ENCODE measurements around the gene CTPS1. TPM values are rescaled to one million over a fixed set of nuclear protein-coding genes. Genes with fewer than 3 reads are reported as not detected.

The CTPS1 gene
- total RNA-seq, 1 donor from 2014 or later, result 31.2 TPM

DNA sequence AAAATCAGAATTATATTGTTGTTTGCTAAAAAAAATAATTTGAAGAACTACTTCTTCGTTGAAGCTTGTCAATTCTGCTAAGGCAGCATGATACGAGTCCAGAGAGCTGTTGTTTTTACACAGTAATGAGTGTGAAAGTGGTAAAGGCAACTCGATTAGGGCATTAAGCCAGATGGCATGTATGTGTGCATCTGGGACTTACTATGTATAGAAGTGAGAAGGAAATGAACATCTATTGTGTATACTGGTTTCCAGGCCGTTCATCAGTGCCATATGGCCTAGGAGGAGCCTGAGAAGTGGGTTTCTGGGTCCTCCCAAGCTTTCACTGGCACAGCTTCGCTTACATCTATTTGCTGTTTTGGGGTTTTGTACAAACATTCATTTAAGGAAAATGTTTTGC is 5.7 kb downstream of the CTPS1 start:
- DNase-seq (ENCODE audit: extremely low spot score in 2 of 2), result no peak
- TF ChIP-seq POLR2A (IDR thresholded peaks at IDR 0.05), result no peak
- TF ChIP-seq, protein P1, sequence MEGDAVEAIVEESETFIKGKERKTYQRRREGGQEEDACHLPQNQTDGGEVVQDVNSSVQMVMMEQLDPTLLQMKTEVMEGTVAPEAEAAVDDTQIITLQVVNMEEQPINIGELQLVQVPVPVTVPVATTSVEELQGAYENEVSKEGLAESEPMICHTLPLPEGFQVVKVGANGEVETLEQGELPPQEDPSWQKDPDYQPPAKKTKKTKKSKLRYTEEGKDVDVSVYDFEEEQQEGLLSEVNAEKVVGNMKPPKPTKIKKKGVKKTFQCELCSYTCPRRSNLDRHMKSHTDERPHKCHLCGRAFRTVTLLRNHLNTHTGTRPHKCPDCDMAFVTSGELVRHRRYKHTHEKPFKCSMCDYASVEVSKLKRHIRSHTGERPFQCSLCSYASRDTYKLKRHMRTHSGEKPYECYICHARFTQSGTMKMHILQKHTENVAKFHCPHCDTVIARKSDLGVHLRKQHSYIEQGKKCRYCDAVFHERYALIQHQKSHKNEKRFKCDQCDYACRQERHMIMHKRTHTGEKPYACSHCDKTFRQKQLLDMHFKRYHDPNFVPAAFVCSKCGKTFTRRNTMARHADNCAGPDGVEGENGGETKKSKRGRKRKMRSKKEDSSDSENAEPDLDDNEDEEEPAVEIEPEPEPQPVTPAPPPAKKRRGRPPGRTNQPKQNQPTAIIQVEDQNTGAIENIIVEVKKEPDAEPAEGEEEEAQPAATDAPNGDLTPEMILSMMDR (IDR thresholded peaks at IDR 0.05), result no peak
- no peak for TF ChIP-seq POLR2AphosphoS5 (IDR thresholded peaks at IDR 0.05; ENCODE audit: insufficient read depth in 1 of 2, low read depth in 1 of 2)
- Histone ChIP-seq H3K27ac (peak overlapping the region; percentile 53), H3K9me3 (no peaks in the 10 kb centered on the region), H3K4me3 (no peak overlapping the region), H3K4me1 (peaks cover 66% of the 10 kb centered on the region), H3K36me3 (peaks cover 0 to 48% of the 10 kb centered on the region in 2 donors), H3K27me3 (no peaks in the 10 kb centered on the region)
- intact Hi-C loops (cut with DNase I), result no loop called here

DNA sequence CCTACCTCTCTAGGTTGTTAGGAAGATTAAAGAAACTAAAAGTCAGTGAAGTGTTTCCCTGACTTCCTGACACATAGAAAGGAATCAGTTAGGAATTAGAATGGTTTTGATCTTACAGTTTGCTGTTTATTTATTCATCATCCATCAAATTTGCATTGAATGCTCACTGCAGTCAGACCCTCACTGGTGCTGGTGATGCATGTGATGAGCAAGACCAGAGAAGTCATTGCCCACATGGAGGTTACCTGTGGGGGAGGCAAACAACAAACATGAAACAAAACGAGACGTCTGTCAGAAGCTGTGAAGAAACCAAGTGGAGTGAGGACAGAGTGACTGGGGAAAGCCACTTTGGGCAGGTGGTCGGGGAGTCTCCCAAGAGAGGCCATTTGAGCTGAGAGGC is 6.4 kb downstream of the CTPS1 start:
- Histone ChIP-seq H3K9me3 (no peaks in the 10 kb centered on the region), H3K36me3 (peaks cover 0 to 52% of the 10 kb centered on the region in 2 donors), H3K4me3 (no peak overlapping the region), H3K27me3 (no peaks in the 10 kb centered on the region), H3K27ac (peak overlapping the region; percentile 53), H3K4me1 (peaks cover 61% of the 10 kb centered on the region)
- intact Hi-C loops (cut with DNase I), result no loop called here
- DNase-seq (ENCODE audit: extremely low spot score in 2 of 2), result no peak
- no peak for TF ChIP-seq POLR2AphosphoS5 (IDR thresholded peaks at IDR 0.05; ENCODE audit: insufficient read depth in 1 of 2, low read depth in 1 of 2)
- TF ChIP-seq, protein P1 (IDR thresholded peaks at IDR 0.05), result no peak
- TF ChIP-seq POLR2A (IDR thresholded peaks at IDR 0.05), result no peak

DNA sequence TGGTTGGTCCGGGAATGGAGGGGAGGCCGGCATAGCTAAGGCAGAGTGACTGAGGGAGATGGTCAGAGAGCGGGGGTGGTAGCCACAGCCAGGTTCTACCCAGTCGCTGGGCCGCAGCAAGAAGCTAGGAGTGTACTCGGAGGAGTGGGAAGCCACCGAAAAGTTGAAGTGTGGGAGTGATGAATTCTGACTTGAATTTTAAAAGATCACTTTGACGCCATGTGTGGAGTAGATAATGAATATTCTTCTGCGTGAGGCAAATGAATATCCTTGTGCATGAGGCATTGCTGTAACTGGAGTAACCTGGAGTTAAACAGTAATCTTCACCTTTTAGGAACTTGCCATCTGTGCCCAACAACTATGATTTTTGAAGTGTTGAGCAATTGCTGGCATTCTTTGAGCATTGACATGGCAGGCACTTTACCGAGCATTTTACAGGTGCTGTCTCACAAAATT is 6.9 kb downstream of the CTPS1 start:
- Histone ChIP-seq H3K4me3 (no peak overlapping the region), H3K27me3 (no peaks in the 10 kb centered on the region), H3K9me3 (no peaks in the 10 kb centered on the region), H3K27ac (peak overlapping the region; percentile 53), H3K4me1 (peaks cover 56% of the 10 kb centered on the region), H3K36me3 (peaks cover 0 to 54% of the 10 kb centered on the region in 2 donors)
- intact Hi-C loops (cut with DNase I), result no loop called here
- no peak for DNase-seq (ENCODE audit: extremely low spot score in 2 of 2)
- no peak for TF ChIP-seq POLR2AphosphoS5 (IDR thresholded peaks at IDR 0.05; ENCODE audit: insufficient read depth in 1 of 2, low read depth in 1 of 2)
- TF ChIP-seq, protein P1 (IDR thresholded peaks at IDR 0.05), result no peak
- no peak for TF ChIP-seq POLR2A (IDR thresholded peaks at IDR 0.05)

DNA sequence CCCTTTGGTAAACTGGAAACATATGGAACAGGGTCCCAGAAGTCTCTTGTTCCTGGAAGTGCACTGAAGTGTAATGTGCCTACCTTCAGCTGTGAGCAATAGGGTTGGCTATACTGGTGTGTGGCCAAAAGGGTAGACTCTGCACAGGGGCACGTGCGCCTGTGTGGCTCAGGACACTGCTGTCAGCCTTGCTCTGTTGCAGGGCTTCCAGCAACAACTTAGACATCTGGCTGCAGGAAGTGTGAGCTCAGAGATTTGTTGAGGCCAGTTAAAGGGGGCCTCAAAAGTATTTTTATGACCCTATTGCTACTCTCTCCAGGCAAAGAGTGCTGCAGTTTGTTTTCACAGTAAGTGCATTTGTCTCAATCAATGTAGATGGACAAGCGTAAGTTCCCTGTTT is 7.5 kb downstream of the CTPS1 start:
- Histone ChIP-seq H3K4me3 (no peak overlapping the region), H3K9me3 (no peaks in the 10 kb centered on the region), H3K27me3 (no peaks in the 10 kb centered on the region), H3K36me3 (peaks cover 0 to 60% of the 10 kb centered on the region in 2 donors), H3K4me1 (peaks cover 50% of the 10 kb centered on the region), H3K27ac (peak overlapping the region; percentile 53)
- intact Hi-C loops (cut with DNase I), result no loop called here
- TF ChIP-seq, protein P1 (IDR thresholded peaks at IDR 0.05), result no peak
- no peak for DNase-seq (ENCODE audit: extremely low spot score in 2 of 2)

DNA sequence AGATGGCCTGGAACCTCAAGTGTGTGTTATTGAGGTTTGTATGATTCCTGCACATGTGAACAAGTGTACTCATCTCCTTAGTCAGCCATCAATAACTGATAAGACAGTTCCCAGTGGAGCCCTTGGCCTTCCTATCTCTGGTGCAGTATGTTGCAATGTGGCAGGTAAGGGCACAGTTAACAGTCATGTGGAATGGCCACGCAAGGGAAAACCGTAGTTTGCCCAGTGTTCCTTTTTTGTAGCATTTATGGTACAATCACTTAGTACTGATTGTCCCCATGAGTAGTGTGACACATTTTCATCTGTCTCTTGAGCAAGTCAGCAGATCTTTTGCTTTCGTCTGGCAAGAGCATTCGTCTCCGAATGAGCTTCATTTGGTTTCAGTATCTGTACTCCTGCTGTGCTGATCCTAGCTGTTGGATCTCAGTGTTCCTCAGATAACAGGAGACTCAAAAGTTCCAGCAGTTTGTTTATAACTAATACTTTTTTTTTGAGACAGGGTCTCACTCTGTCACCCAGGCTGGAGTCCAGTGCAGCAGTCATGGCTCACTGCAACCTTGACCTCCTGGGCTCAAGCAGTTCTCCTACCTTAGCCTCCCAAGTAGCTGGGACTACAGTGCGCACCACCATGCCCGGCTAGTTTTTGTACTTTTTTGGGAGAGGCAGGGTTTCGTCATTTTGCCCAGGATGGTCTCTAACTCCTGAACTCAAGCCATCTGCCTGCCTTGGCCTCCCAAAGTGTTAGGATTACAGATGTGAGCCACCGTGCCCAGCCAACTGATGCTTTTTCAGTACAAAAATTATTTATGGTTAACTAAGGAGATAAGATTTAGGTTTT is 8.2 kb downstream of the CTPS1 start:
- Histone ChIP-seq H3K9me3 (no peaks in the 10 kb centered on the region), H3K4me1 (peaks cover 43% of the 10 kb centered on the region), H3K27ac (no peak overlapping the region), H3K4me3 (no peak overlapping the region), H3K27me3 (no peaks in the 10 kb centered on the region), H3K36me3 (peaks cover 0 to 63% of the 10 kb centered on the region in 2 donors)
- intact Hi-C loops (cut with DNase I), result no loop called here
- DNase-seq (ENCODE audit: extremely low spot score in 2 of 2), result no peak
- TF ChIP-seq, protein P1 (IDR thresholded peaks at IDR 0.05), result no peak
- TF ChIP-seq POLR2A (IDR thresholded peaks at IDR 0.05) (no peak), POLR2AphosphoS5 (IDR thresholded peaks at IDR 0.05; ENCODE audit: insufficient read depth in 1 of 2, low read depth in 1 of 2) (no peak)
